Measurements from ENCODE around the gene AGPAT1. TPM values are rescaled to one million over a fixed set of nuclear protein-coding genes. Genes with fewer than 3 reads are reported as not detected.

The AGPAT1 gene
- total and polyA plus RNA-seq, 2 experiments from 2014 or later = 39.8 to 82.1 TPM

DNA sequence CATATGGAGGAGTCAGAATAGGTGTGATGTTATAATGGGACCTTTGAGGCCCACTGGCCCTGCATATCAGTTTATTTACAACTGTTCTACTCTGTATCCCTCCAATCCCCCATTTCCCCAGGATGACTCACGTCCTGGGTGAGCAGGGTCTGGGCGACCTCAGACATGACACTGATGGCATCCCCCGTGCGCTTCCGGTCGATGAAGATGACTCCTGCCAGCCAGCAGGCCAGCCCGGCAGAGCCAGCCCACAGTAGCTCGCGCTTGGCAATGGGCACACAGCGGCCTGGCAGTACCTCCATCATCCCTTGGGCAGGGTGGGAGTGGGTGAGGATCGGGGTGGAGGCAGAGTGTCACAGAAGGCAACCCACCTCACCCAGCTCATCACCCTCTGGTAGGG, 5.6 kb downstream of the AGPAT1 start:
- Histone ChIP-seq H3K9me2 (ENCODE audit: insufficient read depth) (no peaks in the 10 kb centered on the region), H3F3A (replicated peaks; ENCODE audit: low read depth) (peaks cover 12% of the 10 kb centered on the region), H3K4me1 (ENCODE audit: insufficient read depth) (peaks cover 25% of the 10 kb centered on the region), H3K4me3 (no peak overlapping the region), H3K27ac (ENCODE audit: low read depth) (no peak overlapping the region), H3K4me2 (no peak overlapping the region), H3K27me3 (ENCODE audit: insufficient read depth) (no peaks in the 10 kb centered on the region), H3K36me3 (ENCODE audit: insufficient read depth) (no peaks in the 10 kb centered on the region; the same call in 1 of the 2 replicates), H4K20me1 (replicated peaks; ENCODE audit: insufficient read depth) (peaks cover 19% of the 10 kb centered on the region; the same call in 1 of the 2 replicates), H3K79me2 (replicated peaks; ENCODE audit: insufficient read depth) (peaks cover 36% of the 10 kb centered on the region), H2AFZ (no peak overlapping the region)
- peaks cover 31% of the 10 kb centered on the region for H3K4me1 Mint-ChIP-seq
- H3K27ac Mint-ChIP-seq = no peak overlapping the region; the same call in 1 of the 2 replicates
- H3K9me3 Mint-ChIP-seq = no peaks in the 10 kb centered on the region
- DNase-seq (ENCODE audit: low spot score) = no peak
- H3K27me3 Mint-ChIP-seq (ENCODE audit: insufficient read depth, low read depth, poor library complexity) = peaks cover 8% of the 10 kb centered on the region
- H3K36me3 Mint-ChIP-seq (ENCODE audit: low read depth) = peaks cover 50% of the 10 kb centered on the region
- no peak for TF ChIP-seq CREB1 (CRISPR knock-in tag; IDR thresholded peaks at IDR 0.05; ENCODE audit: low read depth)
- TF ChIP-seq EZH2phosphoT487 (IDR thresholded peaks at IDR 0.05; ENCODE audit: unreplicated experiment) = no peak
- TF ChIP-seq POLR2AphosphoS5 (IDR thresholded peaks at IDR 0.05; ENCODE audit: low read depth) = no peak
- TF ChIP-seq ZNF114 (CRISPR knock-in tag; IDR thresholded peaks at IDR 0.05) = no peak
- TF ChIP-seq ZNF331 (CRISPR knock-in tag; IDR thresholded peaks at IDR 0.05; ENCODE audit: low read depth) = no peak
- no peak for TF ChIP-seq JUNB (IDR thresholded peaks at IDR 0.05; ENCODE audit: unreplicated experiment)
- no peak overlapping the region for H3K4me3 Mint-ChIP-seq
- no peak for ATAC-seq

DNA sequence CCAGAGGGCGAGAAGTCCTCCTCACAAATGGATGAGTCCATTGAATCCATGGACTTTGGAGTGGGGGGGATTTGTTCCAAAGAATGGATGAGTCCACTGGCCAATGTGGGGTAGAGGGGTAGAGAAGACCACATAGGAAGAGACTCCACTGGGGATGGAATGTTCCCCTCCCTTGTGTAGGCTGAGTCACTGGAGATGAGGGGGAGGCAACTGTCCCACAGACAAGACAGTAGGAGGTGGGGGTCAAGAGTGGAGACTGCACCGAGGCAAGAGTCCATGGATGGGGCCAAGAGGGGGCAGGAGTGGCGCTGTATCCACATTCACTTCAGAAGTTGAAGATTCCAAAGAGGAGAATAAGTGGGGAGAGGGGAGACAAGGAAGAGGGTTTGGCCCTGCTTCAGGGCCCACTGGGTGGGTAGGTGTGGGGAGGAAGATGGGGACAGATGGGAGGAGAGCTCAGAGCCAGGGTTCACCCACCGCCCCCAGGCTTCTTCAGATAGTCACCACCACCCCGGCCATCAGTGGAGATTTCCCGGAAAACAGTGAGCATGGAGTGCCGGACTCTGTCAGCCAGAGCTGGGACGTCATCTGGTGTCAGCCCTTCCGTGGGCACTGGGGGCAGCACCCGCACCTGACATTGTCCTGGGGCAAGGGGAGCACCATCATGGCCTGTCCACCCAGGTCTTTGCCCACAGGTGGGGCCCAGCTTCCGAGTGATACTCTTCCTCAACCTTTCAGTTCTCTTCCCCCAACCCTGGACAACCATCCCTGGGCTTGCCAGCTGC, 6.9 kb downstream of the AGPAT1 start:
- ATAC-seq = no peak

More for the DNA sequence above, 6.9 kb downstream of the AGPAT1 start:
- Mint-ChIP-seq H3K4me3 (no peak overlapping the region), H3K4me1 (peaks cover 24% of the 10 kb centered on the region), H3K9me3 (no peaks in the 10 kb centered on the region), H3K27me3 (ENCODE audit: insufficient read depth, low read depth, poor library complexity) (peaks cover 6% of the 10 kb centered on the region), H3K36me3 (ENCODE audit: low read depth) (peaks cover 56% of the 10 kb centered on the region), H3K27ac (no peak overlapping the region)
- no peak overlapping the region for H3K4me2 ChIP-seq
- TF ChIP-seq, protein P1, sequence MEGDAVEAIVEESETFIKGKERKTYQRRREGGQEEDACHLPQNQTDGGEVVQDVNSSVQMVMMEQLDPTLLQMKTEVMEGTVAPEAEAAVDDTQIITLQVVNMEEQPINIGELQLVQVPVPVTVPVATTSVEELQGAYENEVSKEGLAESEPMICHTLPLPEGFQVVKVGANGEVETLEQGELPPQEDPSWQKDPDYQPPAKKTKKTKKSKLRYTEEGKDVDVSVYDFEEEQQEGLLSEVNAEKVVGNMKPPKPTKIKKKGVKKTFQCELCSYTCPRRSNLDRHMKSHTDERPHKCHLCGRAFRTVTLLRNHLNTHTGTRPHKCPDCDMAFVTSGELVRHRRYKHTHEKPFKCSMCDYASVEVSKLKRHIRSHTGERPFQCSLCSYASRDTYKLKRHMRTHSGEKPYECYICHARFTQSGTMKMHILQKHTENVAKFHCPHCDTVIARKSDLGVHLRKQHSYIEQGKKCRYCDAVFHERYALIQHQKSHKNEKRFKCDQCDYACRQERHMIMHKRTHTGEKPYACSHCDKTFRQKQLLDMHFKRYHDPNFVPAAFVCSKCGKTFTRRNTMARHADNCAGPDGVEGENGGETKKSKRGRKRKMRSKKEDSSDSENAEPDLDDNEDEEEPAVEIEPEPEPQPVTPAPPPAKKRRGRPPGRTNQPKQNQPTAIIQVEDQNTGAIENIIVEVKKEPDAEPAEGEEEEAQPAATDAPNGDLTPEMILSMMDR (conservative IDR thresholded peaks at IDR 0.05; ENCODE audit: low read depth in 2 of 2) = peak in 1 of 2 experiments; percentile 24; a peak in 1 of 4 replicates
- no peak for TF ChIP-seq CREB1 (CRISPR knock-in tag; IDR thresholded peaks at IDR 0.05; ENCODE audit: low read depth)
- peaks cover 17% of the 10 kb centered on the region for H3K4me1 ChIP-seq (ENCODE audit: insufficient read depth)
- peaks cover 12% of the 10 kb centered on the region for H3F3A ChIP-seq (replicated peaks; ENCODE audit: low read depth)
- H3K36me3 ChIP-seq (ENCODE audit: insufficient read depth) = no peaks in the 10 kb centered on the region; the same call in 1 of the 2 replicates
- H3K27ac ChIP-seq (ENCODE audit: low read depth) = no peak overlapping the region
- H3K9me2 ChIP-seq (ENCODE audit: insufficient read depth) = no peaks in the 10 kb centered on the region
- H3K27me3 ChIP-seq (ENCODE audit: insufficient read depth) = no peaks in the 10 kb centered on the region
- H3K4me3 ChIP-seq = no peak overlapping the region
- no peak overlapping the region for H2AFZ ChIP-seq
- peaks cover 23% of the 10 kb centered on the region for H3K79me2 ChIP-seq (replicated peaks; ENCODE audit: insufficient read depth)
- DNase-seq (ENCODE audit: low spot score) = no peak
- peaks cover 19% of the 10 kb centered on the region; the same call in 1 of the 2 replicates for H4K20me1 ChIP-seq (replicated peaks; ENCODE audit: insufficient read depth)

All from GM23338 (cell line).